ENCODE data around the gene EDRF1. TPM values are rescaled to one million over a fixed set of nuclear protein-coding genes. Genes with fewer than 3 reads are reported as not detected.

Gene EDRF1
- polyA plus RNA-seq, 2 of the 4 experiments (the other 2 are of a cell fraction), result 19.7 to 37.9 TPM

- 86% methylated on average over 29 of the region's 32 CpGs for WGBS (ENCODE audit: missing lambda C conversion rate)
- no peak overlapping the region for H3K4me3 ChIP-seq
- TF ChIP-seq EP300 (IDR thresholded peaks at IDR 0.05) (no peak), TP53 (CRISPR knock-in tag; IDR thresholded peaks at IDR 0.05) (no peak), POLR2A (IDR thresholded peaks at IDR 0.05; ENCODE audit: low read length) (no peak), ATOH8 (CRISPR knock-in tag; IDR thresholded peaks at IDR 0.05; ENCODE audit: low read depth) (no peak), HOXB13 (CRISPR knock-in tag; IDR thresholded peaks at IDR 0.05; ENCODE audit: low read depth) (no peak), HOXB5 (CRISPR knock-in tag; IDR thresholded peaks at IDR 0.05) (no peak), MAZ (IDR thresholded peaks at IDR 0.05; ENCODE audit: borderline replicate concordance, low read depth, low read length) (no peak), CBX2 (IDR thresholded peaks at IDR 0.05; ENCODE audit: borderline replicate concordance, low read depth) (no peak), ESRRA (IDR thresholded peaks at IDR 0.05; ENCODE audit: borderline replicate concordance, low read length) (no peak)
- TF ChIP-seq, protein P1, sequence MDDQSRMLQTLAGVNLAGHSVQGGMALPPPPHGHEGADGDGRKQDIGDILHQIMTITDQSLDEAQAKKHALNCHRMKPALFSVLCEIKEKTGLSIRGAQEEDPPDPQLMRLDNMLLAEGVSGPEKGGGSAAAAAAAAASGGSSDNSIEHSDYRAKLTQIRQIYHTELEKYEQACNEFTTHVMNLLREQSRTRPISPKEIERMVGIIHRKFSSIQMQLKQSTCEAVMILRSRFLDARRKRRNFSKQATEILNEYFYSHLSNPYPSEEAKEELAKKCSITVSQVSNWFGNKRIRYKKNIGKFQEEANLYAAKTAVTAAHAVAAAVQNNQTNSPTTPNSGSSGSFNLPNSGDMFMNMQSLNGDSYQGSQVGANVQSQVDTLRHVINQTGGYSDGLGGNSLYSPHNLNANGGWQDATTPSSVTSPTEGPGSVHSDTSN (IDR thresholded peaks at IDR 0.05), result no peak
- DNase-seq (ENCODE audit: low read depth in 1 of 2, low spot score in 1 of 2) (no peak), FAIRE-seq (no peak), ATAC-seq (peak in 1 of 2 experiments; percentile 7; a peak in 1 of 6 replicates)
- H3K27ac ChIP-seq, result no peak overlapping the region
- no peaks in the 10 kb centered on the region for H3K4me1 ChIP-seq
- no peaks in the 10 kb centered on the region for H3K9me3 ChIP-seq
- CTCF ChIA-PET, result interaction anchor here (1.2 kb wide), 1 partner anchor 14 kb away, joined by 3 read pairs; no protein-coding TSS in a partner anchor
- no peak overlapping the region for H3K4me2 ChIP-seq
- POLR2A ChIA-PET, result no interaction called here
These were observed 55.2 kb downstream of the EDRF1 start for GRCh38 chr10:125774581-125775191.

- FAIRE-seq (no peak), DNase-seq (ENCODE audit: low read depth in 1 of 2, low spot score in 1 of 2) (no peak), ATAC-seq (peak in 1 of 2 experiments; percentile 23; a peak in 3 of 6 replicates)
- Histone ChIP-seq H3K27ac (no peak within 1 kb of the TSS), H3K4me1 (no peaks in the 10 kb centered on the region), H3K4me2 (no peak within 1 kb of the TSS), H3K4me3 (no peak within 1 kb of the TSS), H3K9me3 (no peaks in the 10 kb centered on the region)
- TF ChIP-seq RARB (CRISPR knock-in tag; IDR thresholded peaks at IDR 0.05) (no peak), ZSCAN20 (CRISPR knock-in tag; IDR thresholded peaks at IDR 0.05) (no peak), MAX (IDR thresholded peaks at IDR 0.05) (no peak), EP300 (IDR thresholded peaks at IDR 0.05) (no peak), ZFP36 (IDR thresholded peaks at IDR 0.05; ENCODE audit: borderline replicate concordance, partially characterized antibody) (no peak), POLR2A (IDR thresholded peaks at IDR 0.05; ENCODE audit: low read length) (no peak), HEYL (CRISPR knock-in tag; IDR thresholded peaks at IDR 0.05) (no peak), FOXS1 (CRISPR knock-in tag; IDR thresholded peaks at IDR 0.05) (no peak), CBX2 (IDR thresholded peaks at IDR 0.05; ENCODE audit: borderline replicate concordance, low read depth) (no peak), MYC (IDR thresholded peaks at IDR 0.05; ENCODE audit: borderline replicate concordance, low read length) (no peak)
- POLR2A ChIA-PET, result no interaction called here
- 80% methylated on average over 21 of the region's 26 CpGs for WGBS (ENCODE audit: missing lambda C conversion rate)
- CTCF ChIA-PET, result interaction anchor here (1.2 kb wide), 1 partner anchor 13 kb away, joined by 3 read pairs; no protein-coding TSS in a partner anchor
These were observed 56.1 kb downstream of the EDRF1 start, which contains the start of gene MMP21 for GRCh38 chr10:125775491-125776106. MMP21 (minus strand) TSS chr10:125775821; CDS start chr10:125775821, 0 bp downstream.

DNA sequence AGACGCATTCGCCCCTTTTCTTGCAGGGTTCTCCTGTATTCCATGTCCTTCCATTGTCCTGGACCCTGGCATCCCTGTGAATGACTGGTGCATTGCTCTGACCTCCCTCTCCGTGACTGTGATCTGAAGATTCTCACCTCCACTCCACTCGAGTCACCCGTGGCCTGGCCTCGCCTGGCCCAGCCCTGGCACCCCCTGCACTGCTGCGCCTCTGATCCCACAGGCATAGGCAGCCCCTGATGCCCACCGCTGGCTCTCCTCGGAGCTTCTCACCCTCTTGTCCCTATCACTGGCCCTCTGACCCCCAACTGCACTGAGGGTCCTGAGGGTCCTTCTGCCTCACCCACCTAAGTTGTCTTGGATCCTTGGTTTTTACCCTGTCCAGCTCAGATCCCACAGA is 58.3 kb downstream of the EDRF1 start:
- Histone ChIP-seq H3K4me1 (no peaks in the 10 kb centered on the region), H3K27ac (no peak overlapping the region), H3K4me3 (no peak overlapping the region), H3K9me3 (no peaks in the 10 kb centered on the region), H3K4me2 (no peak overlapping the region)
- ChIA-PET CTCF (interaction anchor here (1.4 kb wide), 1 partner anchor 22 kb away, joined by 3 read pairs; no protein-coding TSS in a partner anchor), POLR2A (no interaction called here)
- DNase-seq (ENCODE audit: low read depth in 1 of 2, low spot score in 1 of 2) (no peak), FAIRE-seq (no peak), ATAC-seq (no peak)
- TF ChIP-seq ZNF302 (CRISPR knock-in tag; IDR thresholded peaks at IDR 0.05) (no peak), ZFP36 (IDR thresholded peaks at IDR 0.05; ENCODE audit: borderline replicate concordance, partially characterized antibody) (no peak), KDM5A (IDR thresholded peaks at IDR 0.05) (no peak), ZSCAN20 (CRISPR knock-in tag; IDR thresholded peaks at IDR 0.05) (no peak), EHMT2 (IDR thresholded peaks at IDR 0.05; ENCODE audit: low read depth) (no peak), TFCP2L1 (CRISPR knock-in tag; IDR thresholded peaks at IDR 0.05) (no peak)
- TF ChIP-seq, protein P2, sequence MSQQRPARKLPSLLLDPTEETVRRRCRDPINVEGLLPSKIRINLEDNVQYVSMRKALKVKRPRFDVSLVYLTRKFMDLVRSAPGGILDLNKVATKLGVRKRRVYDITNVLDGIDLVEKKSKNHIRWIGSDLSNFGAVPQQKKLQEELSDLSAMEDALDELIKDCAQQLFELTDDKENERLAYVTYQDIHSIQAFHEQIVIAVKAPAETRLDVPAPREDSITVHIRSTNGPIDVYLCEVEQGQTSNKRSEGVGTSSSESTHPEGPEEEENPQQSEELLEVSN (IDR thresholded peaks at IDR 0.05; ENCODE audit: borderline replicate concordance, low read depth), result no peak
- 69% methylated on average over 9 of the region's 9 CpGs for WGBS (ENCODE audit: missing lambda C conversion rate)

All from A549 (cell line).